ENCODE results near the gene ZFYVE28.

GRCh38 chr4:2413821-2414610 is 4.4 kb downstream of the ZFYVE28 start:
- no peak for TF ChIP-seq CTCF (IDR thresholded peaks at IDR 0.05)
- no peak for TF ChIP-seq EZH2 (IDR thresholded peaks at IDR 0.05; ENCODE audit: borderline replicate concordance, insufficient read depth, low read depth, low read length, poor library complexity, severe bottlenecking)

All from B cell (primary cell).